ENCODE results near the gene FSTL4. TPM values are rescaled to one million over a fixed set of nuclear protein-coding genes. Genes with fewer than 3 reads are reported as not detected.

FSTL4 gene
- total RNA-seq, 1 donor from 2014 or later = under 0.01 TPM

- no peak for DNase-seq
Observed at GRCh38 chr5:133425222-133425621, 187.1 kb downstream of the FSTL4 start.

- peak; percentile 75 for DNase-seq
Observed at GRCh38 chr5:133423618-133424282, 188.6 kb downstream of the FSTL4 start.

GRCh38 chr5:133423011-133423617, 189.2 kb downstream of the FSTL4 start:
- no peak for DNase-seq

- no peak for DNase-seq
Observed at GRCh38 chr5:133421806-133422205, 190.5 kb downstream of the FSTL4 start.

- peak; percentile 71 for DNase-seq
Observed at GRCh38 chr5:133421394-133421793, 190.9 kb downstream of the FSTL4 start.

- DNase-seq = no peak
Observed at GRCh38 chr5:133420440-133421301, 191.7 kb downstream of the FSTL4 start.

GRCh38 chr5:133415906-133416305, 196.4 kb downstream of the FSTL4 start:
- DNase-seq = no peak

GRCh38 chr5:133415506-133415905, 196.8 kb downstream of the FSTL4 start:
- no peak for DNase-seq

GRCh38 chr5:133412661-133413060, 199.7 kb downstream of the FSTL4 start:
- no peak for DNase-seq

GRCh38 chr5:133410335-133410828, 202.0 kb downstream of the FSTL4 start:
- DNase-seq = no peak

- no peak for DNase-seq
Observed at GRCh38 chr5:133409210-133409674, 203.1 kb downstream of the FSTL4 start.

GRCh38 chr5:133408322-133408721, 204.0 kb downstream of the FSTL4 start:
- no peak for DNase-seq

- DNase-seq = no peak
Observed at GRCh38 chr5:133406977-133407632, 205.2 kb downstream of the FSTL4 start.

- no peak for DNase-seq
Observed at GRCh38 chr5:133406208-133406976, 205.9 kb downstream of the FSTL4 start.

- no peak for DNase-seq
Observed at GRCh38 chr5:133405275-133406034, 206.9 kb downstream of the FSTL4 start.

- no peak for DNase-seq
Observed at GRCh38 chr5:133404724-133405123, 207.6 kb downstream of the FSTL4 start.

GRCh38 chr5:133403741-133404364, 208.5 kb downstream of the FSTL4 start:
- no peak for DNase-seq

- no peak for DNase-seq
Observed at GRCh38 chr5:133402775-133403174, 209.6 kb downstream of the FSTL4 start.

- DNase-seq = no peak
Observed at GRCh38 chr5:133401731-133402347, 210.5 kb downstream of the FSTL4 start.

GRCh38 chr5:133400831-133401351, 211.4 kb downstream of the FSTL4 start:
- no peak for DNase-seq

Measured in dermis blood vessel endothelial cell (primary cell).